Panc1 (cell line): ENCODE results near the gene KCNMB1.

Experiments
- POLR2AphosphoS5 ChIP-seq: IDR thresholded peaks from 2 replicates; pipeline ENCODE4 v1.6.1; 2012; ENCODE audit warnings: mild to moderate bottlenecking, low read depth, low read length, moderate library complexity
- SIN3A ChIP-seq: IDR thresholded peaks from 2 replicates; pipeline ENCODE4 v1.6.1; 2012; ENCODE audit warnings: low read depth, mild to moderate bottlenecking, low read length, moderate library complexity, borderline replicate concordance; ENCODE audit not compliant: insufficient read depth
- TF ChIP-seq, protein P1 (sequence below): fragments of 450-650 bp; IDR thresholded peaks from 2 replicates; pipeline ENCODE4 v1.5.1; 2017; ENCODE audit warnings: mild to moderate bottlenecking

DNA sequence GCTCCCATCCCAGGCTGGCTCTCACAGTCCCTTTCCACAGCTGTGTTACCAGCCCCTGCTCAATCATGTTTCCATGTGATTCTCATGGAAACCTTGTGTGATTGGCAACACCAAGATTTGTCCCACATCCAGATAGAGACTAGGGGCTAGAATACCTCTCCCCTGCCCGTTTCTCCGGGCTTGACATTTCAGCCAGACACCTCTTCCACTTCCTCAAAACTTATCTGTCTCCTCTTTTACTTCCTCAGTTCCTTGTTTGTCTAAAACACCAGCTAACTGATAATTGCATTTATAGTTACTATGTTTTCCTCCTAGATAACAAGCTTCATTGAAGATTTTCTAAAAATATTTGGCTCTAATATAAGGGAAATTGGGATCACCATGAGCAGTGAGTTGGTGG, 16.6 kb upstream of the KCNMB1 start:
- TF ChIP-seq, protein P1, sequence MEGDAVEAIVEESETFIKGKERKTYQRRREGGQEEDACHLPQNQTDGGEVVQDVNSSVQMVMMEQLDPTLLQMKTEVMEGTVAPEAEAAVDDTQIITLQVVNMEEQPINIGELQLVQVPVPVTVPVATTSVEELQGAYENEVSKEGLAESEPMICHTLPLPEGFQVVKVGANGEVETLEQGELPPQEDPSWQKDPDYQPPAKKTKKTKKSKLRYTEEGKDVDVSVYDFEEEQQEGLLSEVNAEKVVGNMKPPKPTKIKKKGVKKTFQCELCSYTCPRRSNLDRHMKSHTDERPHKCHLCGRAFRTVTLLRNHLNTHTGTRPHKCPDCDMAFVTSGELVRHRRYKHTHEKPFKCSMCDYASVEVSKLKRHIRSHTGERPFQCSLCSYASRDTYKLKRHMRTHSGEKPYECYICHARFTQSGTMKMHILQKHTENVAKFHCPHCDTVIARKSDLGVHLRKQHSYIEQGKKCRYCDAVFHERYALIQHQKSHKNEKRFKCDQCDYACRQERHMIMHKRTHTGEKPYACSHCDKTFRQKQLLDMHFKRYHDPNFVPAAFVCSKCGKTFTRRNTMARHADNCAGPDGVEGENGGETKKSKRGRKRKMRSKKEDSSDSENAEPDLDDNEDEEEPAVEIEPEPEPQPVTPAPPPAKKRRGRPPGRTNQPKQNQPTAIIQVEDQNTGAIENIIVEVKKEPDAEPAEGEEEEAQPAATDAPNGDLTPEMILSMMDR: no peak
- no peak for TF ChIP-seq POLR2AphosphoS5
- TF ChIP-seq SIN3A: no peak
